K562 (cell line): ENCODE data around the gene ITLN1. TPM values are rescaled to one million over a fixed set of nuclear protein-coding genes. Genes with fewer than 3 reads are reported as not detected.

Experiments
- ATAC-seq: fragments of 200-7000 bp; cut with Tn5 transposase; 3 replicates; pipeline ENCODE4 v1.9.1; 2020; ENCODE audit warnings: moderate library complexity
- BruUV-seq: library from RNA; stranded (reverse); fragments of 400-500 nt; replicated peaks from 2 replicates; lab custom pipeline; 2021; lab: Mats Ljungman, UMichigan
- CTCF ChIA-PET: fragments of 300-600 bp; formaldehyde crosslinking; extraction: SDS; loops from one replicate; lab custom pipeline; 2021; ENCODE audit warnings: low intra/inter-chr PET ratio; lab: Yijun Ruan, JAX
- POLR2A ChIA-PET: fragments of 300-600, 350-650 bp; sonication (Branson Sonifier 250); formaldehyde crosslinking; extraction: SDS; loops from one replicate; lab custom pipeline; 2021; ENCODE audit warnings: antibody characterized with exemption, inconsistent platforms; lab: Yijun Ruan, JAX
- DNase-seq, 4 experiments: peaks; one replicate each; pipeline versions ENCODE4 v3.0.0 to v3.0.0-alpha.2; 2011 to 2018; ENCODE audit warnings: low spot score in 3 of 4, mixed read lengths in 3 of 4; ENCODE audit errors: extremely low read depth in 1 of 4
- FAIRE-seq: peaks from 2 replicates; lab custom pipeline; 2011; peaks lifted over from hg19 to GRCh38; lab: Jason Lieb, UNC
- H2AFZ ChIP-seq: 2 replicates; pipeline ENCODE4 v1.6.0; 2011; ENCODE audit warnings: low read depth, low read length, control low read depth, inconsistent platforms
- H3K27ac ChIP-seq: fragments of 200-600 bp; 3 replicates; pipeline ENCODE4 v1.8.0; 2011; ENCODE audit warnings: low read depth, mild to moderate bottlenecking, control low read depth, inconsistent platforms, low read length, moderate library complexity, mixed read lengths; ENCODE audit errors: extremely low read depth
- H3K27me3 ChIP-seq, 2 experiments: fragments of 300-600 bp in 1 of 2; 2 replicates in 1 of 2; 3 replicates in 1 of 2; pipeline versions ENCODE4 v1.6.0 to v1.8.0; 2011; ENCODE audit warnings: inconsistent platforms in 2 of 2, low read length in 2 of 2, mild to moderate bottlenecking in 1 of 2, mixed read lengths in 1 of 2, moderate library complexity in 1 of 2; ENCODE audit not compliant: control insufficient read depth in 2 of 2, insufficient read depth in 2 of 2
- H3K36me3 ChIP-seq: fragments of 300-600 bp; 3 replicates; pipeline ENCODE4 v1.8.0; 2011; ENCODE audit warnings: mild to moderate bottlenecking, low read length, inconsistent platforms; ENCODE audit not compliant: control insufficient read depth, insufficient read depth
- H3K4me1 ChIP-seq, 2 experiments: fragments of 200-600 bp in 1 of 2; replicated peaks in 1 of 2; 2 replicates in 1 of 2; 3 replicates in 1 of 2; pipeline versions ENCODE4 v1.5.1 to v1.8.0; 2011; ENCODE audit warnings: inconsistent platforms in 2 of 2, low read length in 2 of 2, mild to moderate bottlenecking in 1 of 2, mixed read lengths in 1 of 2, moderate library complexity in 1 of 2; ENCODE audit not compliant: control insufficient read depth in 2 of 2, insufficient read depth in 2 of 2
- H3K4me2 ChIP-seq: 2 replicates; pipeline ENCODE4 v1.6.1; 2011; ENCODE audit warnings: low read length, control low read depth, inconsistent platforms, mixed read lengths; ENCODE audit not compliant: insufficient read depth
- H3K4me3 ChIP-seq: fragments of 200-600 bp; sonication (generic), shearing (Covaris generic); 2 replicates; pipeline ENCODE4 v1.5.1; 2016; ENCODE audit warnings: control low read depth, inconsistent platforms
- H3K79me2 ChIP-seq: fragments of 200-600 bp; 3 replicates; pipeline ENCODE4 v1.8.0; 2011; ENCODE audit warnings: low read length, inconsistent platforms; ENCODE audit not compliant: control insufficient read depth, insufficient read depth
- H3K9ac ChIP-seq, 2 experiments: 2 replicates each; pipeline versions ENCODE4 v1.6.0 to v1.6.1; 2011; ENCODE audit warnings: low read depth in 2 of 2, low read length in 2 of 2, control low read depth in 1 of 2, inconsistent platforms in 1 of 2, mild to moderate bottlenecking in 1 of 2, mixed read lengths in 1 of 2; ENCODE audit not compliant: insufficient read depth in 1 of 2
- H3K9me1 ChIP-seq: one replicate; pipeline ENCODE4 v1.6.0; 2011; ENCODE audit warnings: inconsistent platforms, mild to moderate bottlenecking, low read length, moderate library complexity; ENCODE audit not compliant: control insufficient read depth, insufficient read depth
- H3K9me3 ChIP-seq: replicated peaks from 2 replicates; pipeline ENCODE4 v1.5.1; 2011; ENCODE audit warnings: low read depth, low read length, inconsistent platforms; ENCODE audit not compliant: control insufficient read depth, insufficient read depth
- H4K20me1 ChIP-seq: replicated peaks from 2 replicates; pipeline ENCODE4 v1.6.1; 2011; ENCODE audit warnings: low read length, inconsistent platforms, mixed read lengths; ENCODE audit not compliant: control insufficient read depth, insufficient read depth
- BMI1 ChIP-seq: fragments of 150-350 bp; IDR thresholded peaks from 2 replicates; pipeline ENCODE4 v1.6.1; 2014; ENCODE audit warnings: low read length
- GATAD2A ChIP-seq: fragments of 450-650 bp; IDR thresholded peaks from 2 replicates; pipeline ENCODE4 v1.6.1; 2017
- MXI1 ChIP-seq: IDR thresholded peaks from 2 replicates; pipeline ENCODE4 v1.6.1; 2011; ENCODE audit warnings: low read depth, mild to moderate bottlenecking, improper control_type of control experiment, low read length
- NFXL1 ChIP-seq: fragments of 450-650 bp; formaldehyde crosslinking; IDR thresholded peaks from 2 replicates; pipeline ENCODE4 v1.4.0; 2021; ENCODE audit warnings: mild to moderate bottlenecking
- TRIM24 ChIP-seq, 2 experiments: fragments of 450-650 bp; IDR thresholded peaks; 2 replicates each; pipeline ENCODE4 v1.6.1; 2016
- ZBTB26 ChIP-seq: fragments of 450-650 bp; formaldehyde crosslinking; IDR thresholded peaks from 2 replicates; pipeline ENCODE4 v1.4.0; 2022; ENCODE audit warnings: missing genetic modification characterization
- ZNF184 ChIP-seq: sonication (generic); formaldehyde crosslinking; IDR thresholded peaks from 2 replicates; pipeline ENCODE4 v1.5.0; 2020; ENCODE audit warnings: missing genetic modification reagents
- ZNF668 ChIP-seq: fragments of 250-450 bp; sonication (Bioruptor Pico); IDR thresholded peaks from 2 replicates; pipeline ENCODE4 v1.8.0; 2022; ENCODE audit warnings: mild to moderate bottlenecking, inconsistent platforms
- ZNF830 ChIP-seq: fragments of 250-450 bp; sonication (Bioruptor Pico); IDR thresholded peaks from 2 replicates; pipeline ENCODE4 v1.5.0; 2021; ENCODE audit warnings: mild to moderate bottlenecking
- WGBS: fragments of 100-300 bp; shearing (Covaris generic); methylation state at CpG from one replicate; pipeline ENCODE4 v1.1.6; 2016; ENCODE audit warnings: low coverage, mixed read lengths; ENCODE audit not compliant: insufficient coverage; ENCODE audit errors: missing lambda C conversion rate; 5-methylcytosine and 5-hydroxymethylcytosine counted together
- in situ Hi-C: fragments of 300-500 bp; cut with MboI; formaldehyde crosslinking; loops from 4 replicates; pipeline ENCODE4 v1.15.0; 2018; ENCODE audit warnings: inconsistent platforms, mixed read lengths
- intact Hi-C: fragments of 100-400 bp; cut with micrococcal nuclease; formaldehyde crosslinking; loops from 2 replicates; pipeline ENCODE4 v1.14.2; 2022
- polyA plus RNA-seq, 8 experiments: library from polyadenylated mRNA; depleted of rRNA in 4 of 8; stranded (reverse) in 5 of 8; unstranded in 3 of 8; fragments of >200 nt; fragmentation: Nextera tagmentation in 2 of 8; fragmentation: Illumina TruSeq in 1 of 8; extraction: Ambion mirVana in 2 of 8; extraction: Trizol in 1 of 8; gene quantifications; 2 replicates each; pipeline versions ENCODE4 v1.2.1 to v1.2.3, GENCODE V29; 2011 to 2014; ENCODE audit warnings: inconsistent platforms in 1 of 8, missing spikeins in 1 of 8
- total RNA-seq, 7 experiments: library from RNA; depleted of rRNA in 6 of 7; stranded (reverse); fragments of >200 nt in 6 of 7; fragmentation: Illumina TruSeq in 2 of 7; extraction: Trizol in 2 of 7; gene quantifications; 2 replicates each; pipeline versions ENCODE4 v1.2.1 to v1.2.3, GENCODE V29; 2011 to 2021; ENCODE audit warnings: low replicate concordance in 1 of 7
- TF ChIP-seq, protein P1 (sequence below): fragments of 150-350 bp; IDR thresholded peaks from 2 replicates; pipeline ENCODE4 v1.6.1; 2014; ENCODE audit warnings: low read depth, mild to moderate bottlenecking, low read length, borderline replicate concordance
- TF ChIP-seq, protein P2 (sequence below): fragments of 200-800 bp; sonication (Bioruptor generic); IDR thresholded peaks from 2 replicates; pipeline ENCODE4 v1.6.1; 2016; ENCODE audit warnings: missing genetic modification characterization, missing compliant biosample characterization

Gene ITLN1
- total and polyA plus RNA-seq, 9 of the 15 experiments (the other 6 are each of a cell fraction or from before 2014, with no cell fraction given): not detected

- no peaks in the 10 kb centered on the region for H3K36me3 ChIP-seq
- H2AFZ ChIP-seq: no peak overlapping the region
- no peak overlapping the region for H3K4me3 ChIP-seq
- ChIA-PET POLR2A (interaction anchor here (0.6 kb wide), 1 partner anchor 92 kb away, joined by 3 read pairs; no protein-coding TSS in a partner anchor), CTCF (no interaction called here)
- no peaks in the 10 kb centered on the region for H3K9me1 ChIP-seq
- H4K20me1 ChIP-seq: no peaks in the 10 kb centered on the region
- H3K27me3 ChIP-seq: peaks cover 0 to 12% of the 10 kb centered on the region in 2 experiments; a peak in 2 of 5 replicates
- H3K4me2 ChIP-seq: no peak overlapping the region
- ATAC-seq (no peak), DNase-seq (no peak), FAIRE-seq (no peak)
- TF ChIP-seq ZNF830 (CRISPR knock-in tag) (no peak), TRIM24 (IDR thresholded peaks at IDR 0.05) (no peak), NFXL1 (CRISPR knock-in tag) (no peak), ZNF668 (no peak), ZNF184 (CRISPR knock-in tag) (no peak), GATAD2A (no peak), BMI1 (no peak), MXI1 (no peak), ZBTB26 (CRISPR knock-in tag) (no peak)
- TF ChIP-seq, protein P1, sequence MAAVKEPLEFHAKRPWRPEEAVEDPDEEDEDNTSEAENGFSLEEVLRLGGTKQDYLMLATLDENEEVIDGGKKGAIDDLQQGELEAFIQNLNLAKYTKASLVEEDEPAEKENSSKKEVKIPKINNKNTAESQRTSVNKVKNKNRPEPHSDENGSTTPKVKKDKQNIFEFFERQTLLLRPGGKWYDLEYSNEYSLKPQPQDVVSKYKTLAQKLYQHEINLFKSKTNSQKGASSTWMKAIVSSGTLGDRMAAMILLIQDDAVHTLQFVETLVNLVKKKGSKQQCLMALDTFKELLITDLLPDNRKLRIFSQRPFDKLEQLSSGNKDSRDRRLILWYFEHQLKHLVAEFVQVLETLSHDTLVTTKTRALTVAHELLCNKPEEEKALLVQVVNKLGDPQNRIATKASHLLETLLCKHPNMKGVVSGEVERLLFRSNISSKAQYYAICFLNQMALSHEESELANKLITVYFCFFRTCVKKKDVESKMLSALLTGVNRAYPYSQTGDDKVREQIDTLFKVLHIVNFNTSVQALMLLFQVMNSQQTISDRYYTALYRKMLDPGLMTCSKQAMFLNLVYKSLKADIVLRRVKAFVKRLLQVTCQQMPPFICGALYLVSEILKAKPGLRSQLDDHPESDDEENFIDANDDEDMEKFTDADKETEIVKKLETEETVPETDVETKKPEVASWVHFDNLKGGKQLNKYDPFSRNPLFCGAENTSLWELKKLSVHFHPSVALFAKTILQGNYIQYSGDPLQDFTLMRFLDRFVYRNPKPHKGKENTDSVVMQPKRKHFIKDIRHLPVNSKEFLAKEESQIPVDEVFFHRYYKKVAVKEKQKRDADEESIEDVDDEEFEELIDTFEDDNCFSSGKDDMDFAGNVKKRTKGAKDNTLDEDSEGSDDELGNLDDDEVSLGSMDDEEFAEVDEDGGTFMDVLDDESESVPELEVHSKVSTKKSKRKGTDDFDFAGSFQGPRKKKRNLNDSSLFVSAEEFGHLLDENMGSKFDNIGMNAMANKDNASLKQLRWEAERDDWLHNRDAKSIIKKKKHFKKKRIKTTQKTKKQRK: no peak
- TF ChIP-seq, protein P2, sequence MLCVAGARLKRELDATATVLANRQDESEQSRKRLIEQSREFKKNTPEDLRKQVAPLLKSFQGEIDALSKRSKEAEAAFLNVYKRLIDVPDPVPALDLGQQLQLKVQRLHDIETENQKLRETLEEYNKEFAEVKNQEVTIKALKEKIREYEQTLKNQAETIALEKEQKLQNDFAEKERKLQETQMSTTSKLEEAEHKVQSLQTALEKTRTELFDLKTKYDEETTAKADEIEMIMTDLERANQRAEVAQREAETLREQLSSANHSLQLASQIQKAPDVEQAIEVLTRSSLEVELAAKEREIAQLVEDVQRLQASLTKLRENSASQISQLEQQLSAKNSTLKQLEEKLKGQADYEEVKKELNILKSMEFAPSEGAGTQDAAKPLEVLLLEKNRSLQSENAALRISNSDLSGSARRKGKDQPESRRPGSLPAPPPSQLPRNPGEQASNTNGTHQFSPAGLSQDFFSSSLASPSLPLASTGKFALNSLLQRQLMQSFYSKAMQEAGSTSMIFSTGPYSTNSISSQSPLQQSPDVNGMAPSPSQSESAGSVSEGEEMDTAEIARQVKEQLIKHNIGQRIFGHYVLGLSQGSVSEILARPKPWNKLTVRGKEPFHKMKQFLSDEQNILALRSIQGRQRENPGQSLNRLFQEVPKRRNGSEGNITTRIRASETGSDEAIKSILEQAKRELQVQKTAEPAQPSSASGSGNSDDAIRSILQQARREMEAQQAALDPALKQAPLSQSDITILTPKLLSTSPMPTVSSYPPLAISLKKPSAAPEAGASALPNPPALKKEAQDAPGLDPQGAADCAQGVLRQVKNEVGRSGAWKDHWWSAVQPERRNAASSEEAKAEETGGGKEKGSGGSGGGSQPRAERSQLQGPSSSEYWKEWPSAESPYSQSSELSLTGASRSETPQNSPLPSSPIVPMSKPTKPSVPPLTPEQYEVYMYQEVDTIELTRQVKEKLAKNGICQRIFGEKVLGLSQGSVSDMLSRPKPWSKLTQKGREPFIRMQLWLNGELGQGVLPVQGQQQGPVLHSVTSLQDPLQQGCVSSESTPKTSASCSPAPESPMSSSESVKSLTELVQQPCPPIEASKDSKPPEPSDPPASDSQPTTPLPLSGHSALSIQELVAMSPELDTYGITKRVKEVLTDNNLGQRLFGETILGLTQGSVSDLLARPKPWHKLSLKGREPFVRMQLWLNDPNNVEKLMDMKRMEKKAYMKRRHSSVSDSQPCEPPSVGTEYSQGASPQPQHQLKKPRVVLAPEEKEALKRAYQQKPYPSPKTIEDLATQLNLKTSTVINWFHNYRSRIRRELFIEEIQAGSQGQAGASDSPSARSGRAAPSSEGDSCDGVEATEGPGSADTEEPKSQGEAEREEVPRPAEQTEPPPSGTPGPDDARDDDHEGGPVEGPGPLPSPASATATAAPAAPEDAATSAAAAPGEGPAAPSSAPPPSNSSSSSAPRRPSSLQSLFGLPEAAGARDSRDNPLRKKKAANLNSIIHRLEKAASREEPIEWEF (CRISPR knock-in tag): no peak
- WGBS: 0% methylated on average over 2 of the region's 2 CpGs
- H3K27ac ChIP-seq: no peak overlapping the region
- no peak overlapping the region for H3K9ac ChIP-seq
- no TSS peak for BruUV-seq
- H3K79me2 ChIP-seq: no peaks in the 10 kb centered on the region
- in situ Hi-C loops: no loop called here
- H3K9me3 ChIP-seq: no peaks in the 10 kb centered on the region
- intact Hi-C loops: no loop called here
- H3K4me1 ChIP-seq: 0 out of 5 replicates have a peak, but pooled peaks cover 0 to 4% of the 10 kb centered on the region in 2 experiments
These were observed 2.1 kb upstream of the ITLN1 start for GRCh38 chr1:160887071-160887470.
